ENCODE measurements around the gene HHIPL1.
"Not testable (repeated sequence)": the region's sequence is repeated elsewhere in the genome, so short reads cannot be mapped to it uniquely, and the experiment has no call there.

HHIPL1 gene

DNA sequence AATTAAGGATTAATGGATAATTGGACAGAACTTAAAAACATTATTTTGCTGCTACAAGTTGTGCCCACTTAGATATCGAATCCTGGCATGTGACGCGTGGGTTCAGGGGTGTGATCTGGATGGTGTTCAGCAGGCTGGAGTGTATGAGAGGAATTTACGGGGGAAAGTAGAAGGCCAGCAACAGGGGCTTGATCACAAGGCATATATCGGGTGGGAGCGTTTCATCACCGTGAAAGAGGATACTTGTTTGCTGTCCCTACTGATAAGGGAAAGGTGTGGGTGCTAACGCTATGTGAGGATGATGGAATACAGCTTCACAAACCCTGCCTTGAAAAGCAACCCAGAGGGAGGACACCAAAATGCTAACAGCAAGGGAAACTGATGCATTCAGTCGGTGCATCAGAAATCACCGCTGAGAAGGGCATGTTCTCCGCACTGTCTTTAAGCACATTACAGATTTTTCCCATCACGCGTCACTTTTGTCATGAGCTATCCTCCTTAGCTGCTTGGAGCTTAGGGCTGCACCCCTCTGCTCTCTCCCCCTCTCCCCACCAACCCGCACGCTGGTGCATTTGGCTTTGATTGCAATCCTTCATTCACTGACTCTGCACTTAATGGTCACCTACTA lies 13.4 kb downstream of the HHIPL1 start:
- in situ Hi-C loops (cut with MboI; ENCODE audit: low sequenced_read_pairs, unreplicated experiment), result no loop called here

DNA sequence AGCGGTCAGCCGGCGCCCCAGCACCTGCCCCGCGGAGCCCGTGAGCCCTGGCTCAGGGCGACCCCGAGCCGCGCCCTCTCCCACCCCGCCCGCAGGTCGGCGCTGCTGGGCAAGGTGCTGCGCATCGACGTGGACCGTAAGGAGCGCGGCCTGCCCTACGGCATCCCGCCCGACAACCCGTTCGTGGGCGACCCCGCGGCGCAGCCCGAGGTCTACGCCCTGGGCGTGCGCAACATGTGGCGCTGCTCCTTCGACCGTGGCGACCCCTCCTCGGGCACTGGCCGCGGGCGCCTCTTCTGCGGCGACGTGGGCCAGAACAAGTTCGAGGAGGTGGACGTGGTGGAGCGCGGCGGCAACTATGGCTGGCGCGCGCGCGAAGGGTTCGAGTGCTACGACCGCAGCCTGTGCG lies 14.4 kb downstream of the HHIPL1 start:
- TF ChIP-seq, protein P1, sequence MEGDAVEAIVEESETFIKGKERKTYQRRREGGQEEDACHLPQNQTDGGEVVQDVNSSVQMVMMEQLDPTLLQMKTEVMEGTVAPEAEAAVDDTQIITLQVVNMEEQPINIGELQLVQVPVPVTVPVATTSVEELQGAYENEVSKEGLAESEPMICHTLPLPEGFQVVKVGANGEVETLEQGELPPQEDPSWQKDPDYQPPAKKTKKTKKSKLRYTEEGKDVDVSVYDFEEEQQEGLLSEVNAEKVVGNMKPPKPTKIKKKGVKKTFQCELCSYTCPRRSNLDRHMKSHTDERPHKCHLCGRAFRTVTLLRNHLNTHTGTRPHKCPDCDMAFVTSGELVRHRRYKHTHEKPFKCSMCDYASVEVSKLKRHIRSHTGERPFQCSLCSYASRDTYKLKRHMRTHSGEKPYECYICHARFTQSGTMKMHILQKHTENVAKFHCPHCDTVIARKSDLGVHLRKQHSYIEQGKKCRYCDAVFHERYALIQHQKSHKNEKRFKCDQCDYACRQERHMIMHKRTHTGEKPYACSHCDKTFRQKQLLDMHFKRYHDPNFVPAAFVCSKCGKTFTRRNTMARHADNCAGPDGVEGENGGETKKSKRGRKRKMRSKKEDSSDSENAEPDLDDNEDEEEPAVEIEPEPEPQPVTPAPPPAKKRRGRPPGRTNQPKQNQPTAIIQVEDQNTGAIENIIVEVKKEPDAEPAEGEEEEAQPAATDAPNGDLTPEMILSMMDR (IDR thresholded peaks at IDR 0.05; ENCODE audit: borderline replicate concordance, control extremely low read depth, extremely low read depth, insufficient read depth, missing control alignments), result no peak
- in situ Hi-C loops (cut with MboI; ENCODE audit: low sequenced_read_pairs, unreplicated experiment), result no loop called here
- DNase-seq (ENCODE audit: low spot score), result no peak

More for the DNA sequence above, 13.4 kb downstream of the HHIPL1 start:
- TF ChIP-seq, protein P1 (IDR thresholded peaks at IDR 0.05; ENCODE audit: borderline replicate concordance, control extremely low read depth, extremely low read depth, insufficient read depth, missing control alignments), result no peak
- DNase-seq (ENCODE audit: low spot score), result no peak

DNA sequence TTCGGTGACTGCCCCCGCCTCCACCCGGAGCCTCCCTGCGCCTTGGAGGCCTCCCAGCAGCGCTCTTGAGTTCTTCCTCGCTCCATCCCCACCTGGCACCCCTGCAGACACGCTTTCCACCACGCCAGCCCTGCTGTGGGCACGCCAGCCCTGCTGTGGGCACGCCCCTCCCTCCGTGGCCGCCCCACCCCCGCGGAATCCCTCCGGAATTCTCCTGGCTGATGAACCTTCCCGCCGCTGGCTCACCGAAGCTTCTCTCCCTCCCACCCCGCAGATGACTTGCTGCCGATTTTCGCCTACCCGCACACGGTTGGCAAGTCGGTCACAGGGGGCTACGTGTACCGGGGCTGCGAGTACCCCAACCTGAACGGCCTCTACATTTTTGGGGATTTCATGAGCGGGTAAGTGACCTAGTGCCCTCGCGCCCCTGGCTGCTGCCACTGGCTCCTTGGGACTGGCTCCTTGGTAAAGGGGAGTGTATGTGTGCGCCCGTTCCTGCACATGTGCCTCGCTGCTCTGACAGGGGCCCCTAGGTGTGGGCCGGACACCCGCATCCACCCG lies 15.2 kb downstream of the HHIPL1 start:
- in situ Hi-C loops (cut with MboI; ENCODE audit: low sequenced_read_pairs, unreplicated experiment), result no loop called here
- DNase-seq (ENCODE audit: low spot score), result no peak
- TF ChIP-seq, protein P1 (IDR thresholded peaks at IDR 0.05; ENCODE audit: borderline replicate concordance, control extremely low read depth, extremely low read depth, insufficient read depth, missing control alignments), result no peak

DNA sequence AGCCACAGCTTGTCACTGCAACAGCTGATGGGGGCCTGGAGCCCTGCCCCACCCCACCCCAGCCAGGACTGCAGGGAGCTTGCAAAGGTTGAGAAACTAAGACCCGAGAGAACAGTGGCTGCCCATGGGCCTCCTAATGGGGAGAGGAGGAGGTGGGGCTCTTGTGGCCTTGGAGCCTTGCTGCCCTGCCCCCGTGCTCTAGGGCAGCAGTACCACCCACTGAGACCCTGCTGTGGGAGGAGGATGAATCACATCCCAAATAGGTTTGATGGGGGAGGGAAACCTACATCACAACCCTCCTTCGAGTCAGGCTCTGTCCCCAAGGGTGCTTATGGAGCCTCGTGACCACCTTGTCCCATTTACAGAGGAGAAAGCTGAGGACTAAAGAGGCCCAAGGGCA lies 15.9 kb downstream of the HHIPL1 start:
- TF ChIP-seq, protein P1 (IDR thresholded peaks at IDR 0.05; ENCODE audit: borderline replicate concordance, control extremely low read depth, extremely low read depth, insufficient read depth, missing control alignments), result no peak
- no peak for DNase-seq (ENCODE audit: low spot score)
- in situ Hi-C loops (cut with MboI; ENCODE audit: low sequenced_read_pairs, unreplicated experiment), result no loop called here

DNA sequence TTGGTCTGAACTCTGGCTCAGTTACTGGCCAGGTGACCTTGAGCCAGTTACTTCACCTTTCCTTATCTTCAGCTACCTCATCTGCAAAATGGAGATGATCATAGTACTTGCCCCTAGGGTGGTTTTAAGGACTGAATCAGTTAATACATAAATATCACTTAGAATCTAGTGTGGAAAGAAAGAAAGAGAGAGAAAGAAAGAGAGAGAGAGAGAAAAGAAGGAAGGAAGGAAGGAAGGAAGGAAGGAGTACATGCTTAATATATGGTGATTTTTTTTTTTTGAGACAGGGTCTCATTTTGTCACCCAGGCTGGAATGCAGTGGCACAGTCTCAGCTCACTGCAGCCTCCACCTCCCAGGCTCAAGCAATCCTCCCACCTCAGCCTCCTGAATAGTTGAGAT lies 16.3 kb downstream of the HHIPL1 start:
- DNase-seq (ENCODE audit: low spot score); in situ Hi-C loops (cut with MboI; ENCODE audit: low sequenced_read_pairs, unreplicated experiment): not testable (repeated sequence)

DNA sequence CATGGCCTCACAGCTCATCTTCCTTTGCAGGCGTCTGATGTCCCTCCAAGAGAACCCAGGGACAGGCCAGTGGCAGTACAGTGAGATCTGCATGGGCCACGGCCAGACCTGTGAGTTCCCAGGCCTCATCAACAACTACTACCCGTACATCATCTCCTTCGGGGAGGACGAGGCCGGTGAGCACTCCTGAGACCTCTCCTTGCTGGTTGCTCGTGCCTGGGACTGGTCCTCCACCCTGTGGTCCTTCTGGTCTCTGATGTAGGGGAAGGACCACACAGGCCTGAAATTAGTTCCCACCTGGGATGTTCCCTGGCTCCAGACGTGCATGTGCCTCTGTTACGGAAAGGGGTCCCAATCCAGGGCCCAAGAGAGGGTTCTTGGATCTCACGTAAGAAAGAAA lies 17.9 kb downstream of the HHIPL1 start:
- TF ChIP-seq, protein P1 (IDR thresholded peaks at IDR 0.05; ENCODE audit: borderline replicate concordance, control extremely low read depth, extremely low read depth, insufficient read depth, missing control alignments), result no peak
- in situ Hi-C loops (cut with MboI; ENCODE audit: low sequenced_read_pairs, unreplicated experiment), result no loop called here
- no peak for DNase-seq (ENCODE audit: low spot score)

DNA sequence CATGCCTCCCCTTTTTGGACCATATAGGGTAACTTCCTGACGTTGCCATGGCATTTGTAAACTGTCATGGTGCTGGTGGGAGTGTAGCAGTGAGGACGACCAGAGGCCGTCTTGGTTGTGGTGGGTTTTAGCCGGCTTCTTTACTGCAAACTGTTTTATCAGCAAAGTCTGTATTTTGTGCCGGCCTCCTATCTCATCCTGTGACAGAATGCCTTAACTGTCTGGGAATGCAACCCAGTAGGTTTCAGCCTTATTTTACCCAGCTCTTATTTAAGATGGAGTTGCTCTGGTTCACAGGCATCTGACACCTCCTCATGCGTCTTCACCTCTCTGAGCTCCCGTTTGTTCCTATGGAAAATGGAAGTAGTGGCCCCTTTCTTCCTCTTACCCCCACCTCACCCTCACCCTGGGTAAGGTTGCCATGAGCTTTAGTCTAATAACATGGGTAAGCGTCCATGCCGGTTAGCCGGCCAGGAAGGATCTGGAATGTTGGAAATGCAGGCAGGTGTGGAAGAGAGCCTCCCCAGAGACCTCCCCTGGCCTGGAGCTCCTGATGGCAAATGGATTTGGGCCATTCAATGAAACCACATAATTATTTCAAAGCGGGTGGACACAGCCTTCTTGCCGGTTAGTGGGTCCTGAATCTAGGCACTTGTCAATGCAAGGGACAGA lies 18.6 kb downstream of the HHIPL1 start:
- no peak for DNase-seq (ENCODE audit: low spot score)
- in situ Hi-C loops (cut with MboI; ENCODE audit: low sequenced_read_pairs, unreplicated experiment), result no loop called here
- TF ChIP-seq, protein P1 (IDR thresholded peaks at IDR 0.05; ENCODE audit: borderline replicate concordance, control extremely low read depth, extremely low read depth, insufficient read depth, missing control alignments), result no peak

All from GM13976 (cell line).